SHP77 treated with DMSO at 0.1 percent for 48 hours (cell line): Measurements from ENCODE around the gene AGO1.
A peak's percentile ranks its signal among the peaks of the same experiment; 100 is the strongest.

Experiments
- DNase-seq: peaks from one replicate; lab custom pipeline; 2025; lab: John Stamatoyannopoulos, UW

AGO1 gene

DNA sequence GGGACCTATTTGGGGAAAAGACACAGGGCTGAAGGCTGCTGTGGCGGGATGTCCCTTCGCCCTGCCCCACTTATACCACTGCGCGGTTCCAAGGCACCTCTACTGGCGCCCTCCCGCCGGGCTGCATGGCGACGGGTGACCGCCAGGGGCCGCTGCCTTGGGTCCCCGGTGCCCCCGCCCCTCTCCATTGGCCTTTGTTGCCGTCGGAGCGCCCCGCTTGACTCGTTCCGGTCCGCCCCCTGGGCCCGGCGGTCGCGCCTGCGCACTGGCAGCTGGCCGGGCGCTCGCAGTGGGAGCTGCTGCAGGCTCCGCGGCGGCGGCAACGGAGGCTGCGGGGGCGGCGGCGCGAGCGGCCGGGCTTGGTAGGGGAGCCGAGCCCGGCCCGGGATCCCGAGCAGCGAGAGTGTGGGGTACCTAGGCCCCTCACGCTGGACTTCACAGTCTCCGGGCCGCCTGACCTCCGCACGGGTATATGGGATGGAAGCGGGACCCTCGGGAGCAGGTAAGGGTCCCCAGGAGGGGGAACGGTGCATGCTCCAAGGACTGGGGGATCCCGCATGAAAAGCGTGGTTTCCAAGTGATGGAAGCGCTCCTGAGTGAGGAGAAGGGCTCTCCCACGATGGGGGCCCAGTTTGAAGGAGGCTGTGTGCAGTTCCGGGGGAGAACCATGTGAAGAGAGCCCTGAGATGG is at the start of gene AGO1:
TSS of gene AGO1 (plus strand) at position 265 of the 690 bp plus-strand sequence. CDS start at position 478, 213 bp downstream.
- peak; percentile 68 for DNase-seq

DNA sequence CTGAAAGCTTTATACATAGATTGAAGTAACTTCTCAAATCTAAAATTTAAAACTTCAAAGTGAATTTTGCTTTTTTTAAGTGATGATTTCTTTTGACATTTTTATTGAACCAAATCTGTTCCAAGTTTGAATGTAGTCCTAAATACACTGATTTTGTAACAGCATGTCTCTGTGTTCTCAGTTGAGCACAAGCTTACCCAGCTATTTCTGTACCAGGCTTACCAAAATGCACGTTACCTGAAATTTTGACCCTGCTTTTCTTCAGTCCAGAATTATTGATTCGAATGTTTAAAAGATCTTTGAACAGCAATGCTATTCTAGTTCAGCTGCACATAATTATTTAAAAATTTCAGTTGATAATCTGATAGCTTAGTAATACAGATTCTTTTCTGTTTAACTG is 49.6 kb upstream of the AGO1 start:
- DNase-seq, result no peak

DNA sequence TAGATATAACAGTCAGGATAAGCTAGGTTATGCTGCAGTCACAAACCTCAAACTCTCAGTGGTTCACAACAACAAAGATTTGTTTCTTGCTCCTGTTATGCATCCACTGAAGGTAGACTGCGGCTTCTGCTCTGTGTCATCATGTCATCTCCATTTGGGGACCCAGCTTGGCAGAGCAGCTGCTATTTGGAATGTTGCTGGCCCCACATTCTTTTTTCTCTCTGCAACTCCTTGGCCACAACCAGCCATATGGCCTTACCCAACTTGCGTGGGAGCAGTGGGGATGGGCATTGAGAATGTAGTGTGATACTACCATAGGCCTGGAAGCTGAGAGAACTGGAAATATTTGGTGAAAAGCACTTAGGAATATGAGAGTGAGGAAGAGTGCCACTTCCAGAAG is 48.8 kb upstream of the AGO1 start:
- DNase-seq, result no peak

DNA sequence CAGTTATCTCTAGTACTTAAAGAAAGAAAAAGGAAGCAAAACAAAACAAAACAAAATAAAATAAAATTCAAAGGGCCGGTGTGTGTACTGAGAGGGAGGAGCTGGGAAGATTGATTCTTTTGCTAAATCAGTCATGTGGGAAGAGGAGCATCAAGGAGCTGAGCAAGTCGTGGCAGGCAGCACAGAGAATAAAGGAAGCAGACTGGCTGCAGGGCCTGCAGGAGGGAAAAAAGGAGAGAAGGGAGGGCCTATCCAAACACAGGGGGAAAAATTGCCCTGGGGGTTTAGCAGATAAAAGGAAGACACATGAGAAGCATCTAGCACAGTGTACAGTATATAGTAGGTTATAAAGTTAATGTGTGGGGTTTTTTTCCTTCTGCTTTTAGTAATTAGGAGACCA is 47.6 kb upstream of the AGO1 start:
- no peak for DNase-seq

DNA sequence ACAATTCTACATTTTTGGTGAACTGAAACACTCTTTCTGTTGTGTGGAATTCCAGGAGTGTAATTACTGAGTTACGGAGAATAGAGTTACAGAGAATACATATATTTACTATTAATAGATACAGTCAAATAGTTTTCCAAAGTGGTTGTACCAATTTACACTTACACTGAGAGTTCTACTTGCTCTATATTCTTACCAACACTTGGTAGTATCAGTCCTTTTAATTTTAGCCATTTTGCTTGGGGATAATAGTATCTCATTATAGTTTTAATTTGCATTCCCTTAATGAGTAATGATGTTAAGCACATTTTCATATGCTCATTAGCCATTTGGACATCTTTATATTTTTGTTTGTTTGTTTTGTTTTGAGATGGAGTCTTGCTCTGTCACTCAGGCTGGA is 46.3 kb upstream of the AGO1 start:
- DNase-seq, result no peak

DNA sequence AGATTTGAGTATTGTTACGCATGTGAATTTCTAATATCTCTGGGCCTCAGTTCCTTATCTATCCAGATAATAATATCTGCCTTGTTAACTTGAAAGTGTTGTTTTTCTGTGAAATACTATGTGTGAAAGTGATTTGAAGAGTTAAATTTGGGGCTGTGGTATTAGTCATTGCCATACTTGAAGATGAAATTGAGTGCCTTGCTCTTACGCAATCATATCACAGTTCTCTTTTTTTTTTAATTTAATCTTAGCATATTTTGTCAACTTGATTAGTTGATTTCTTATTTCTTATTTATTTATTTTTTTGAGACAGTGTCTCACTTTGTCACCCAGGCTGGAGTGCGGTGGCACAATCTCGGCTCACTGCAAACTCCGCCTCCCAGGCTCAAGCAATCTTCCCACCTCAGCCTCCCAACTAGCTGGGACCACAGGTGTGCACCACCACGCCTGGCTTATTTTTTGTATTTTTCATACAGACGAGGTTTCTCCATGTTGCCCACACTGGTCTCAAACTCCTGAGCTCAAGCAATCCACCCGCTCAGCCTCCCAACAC is 44.2 kb upstream of the AGO1 start:
- no peak for DNase-seq

DNA sequence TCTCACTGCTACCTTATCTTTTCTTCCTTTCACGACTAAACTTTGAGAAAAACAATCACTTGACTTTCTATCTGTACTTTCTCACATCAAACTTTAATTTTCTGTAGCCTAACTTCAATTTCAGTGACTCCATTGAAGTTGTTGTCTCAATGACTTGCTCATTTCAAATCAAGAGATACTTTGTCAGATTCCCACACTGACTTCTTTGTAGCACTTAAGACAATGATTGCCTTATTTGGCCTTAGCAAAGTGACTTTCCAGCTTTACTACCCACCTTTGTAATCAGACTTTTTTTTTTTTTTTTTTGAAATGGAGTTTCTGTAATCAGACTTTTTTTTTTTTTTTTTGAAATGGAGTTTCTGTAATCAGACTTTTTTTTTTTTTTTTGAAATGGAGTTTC is 38.2 kb upstream of the AGO1 start:
- DNase-seq, result no peak

DNA sequence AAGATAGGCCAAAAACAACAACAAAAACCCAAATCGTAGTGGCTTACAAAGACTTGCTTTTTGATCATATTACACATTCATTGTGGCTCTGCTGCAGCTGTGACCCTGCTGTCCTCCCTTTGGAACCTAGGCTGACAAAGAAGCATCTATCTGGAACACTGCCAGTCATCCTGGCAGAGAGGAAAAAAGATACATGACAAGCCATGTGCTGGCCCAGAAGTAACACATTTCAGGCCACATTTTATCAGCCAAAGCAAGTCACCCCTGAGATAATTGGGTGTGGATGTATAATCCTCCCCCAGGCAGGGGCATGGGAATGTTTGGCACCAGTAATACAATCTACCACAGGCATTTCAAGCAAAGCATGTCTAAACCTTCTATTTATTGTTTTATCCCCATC is 37.2 kb upstream of the AGO1 start:
- DNase-seq, result no peak

DNA sequence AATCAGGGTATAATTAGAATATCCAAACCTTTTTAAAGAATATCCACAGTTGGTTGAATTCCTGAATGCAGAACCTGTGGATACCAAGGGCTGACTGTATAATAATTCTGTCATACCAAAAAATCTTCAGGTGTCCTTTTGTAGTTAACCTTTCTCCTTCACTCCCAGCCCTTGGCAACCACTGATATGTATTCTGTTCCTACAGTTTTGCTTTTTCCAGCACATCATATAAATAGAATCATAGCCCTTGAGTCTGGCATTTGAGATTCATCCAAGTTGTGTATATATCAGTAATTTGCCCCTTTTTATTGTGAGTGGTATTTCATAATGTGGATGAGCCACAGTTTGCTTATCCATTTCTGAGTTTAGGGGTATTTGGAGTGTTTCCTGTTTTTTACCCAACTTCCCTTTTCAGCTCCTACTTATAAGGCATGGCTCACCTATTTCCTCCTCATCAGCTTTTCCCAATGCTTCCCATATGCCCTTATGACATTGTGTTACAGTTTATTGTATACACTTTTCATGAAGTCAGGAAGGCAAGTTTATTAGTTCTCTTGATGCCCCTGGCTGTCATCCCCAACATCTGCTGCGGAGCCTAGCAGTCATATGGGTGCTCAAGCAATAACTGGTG is 35.0 kb upstream of the AGO1 start:
- no peak for DNase-seq

DNA sequence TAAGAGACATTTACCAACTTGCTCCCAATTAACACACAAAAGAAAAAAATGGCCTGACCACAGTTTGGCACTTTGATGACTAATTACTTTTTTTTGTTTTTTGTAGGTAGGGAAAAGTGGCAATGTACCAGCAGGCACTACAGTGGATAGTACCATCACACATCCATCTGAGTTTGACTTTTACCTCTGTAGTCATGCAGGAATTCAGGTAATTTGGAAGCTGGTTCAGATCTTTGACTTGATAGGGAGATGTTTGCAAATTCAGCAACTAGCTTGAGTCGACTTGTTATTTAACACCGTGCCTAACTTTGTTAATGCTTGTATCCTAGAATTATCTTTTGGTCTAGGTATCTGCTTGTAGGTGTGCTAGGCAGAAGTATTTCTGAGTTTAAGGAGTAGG is 33.0 kb upstream of the AGO1 start:
- no peak for DNase-seq

DNA sequence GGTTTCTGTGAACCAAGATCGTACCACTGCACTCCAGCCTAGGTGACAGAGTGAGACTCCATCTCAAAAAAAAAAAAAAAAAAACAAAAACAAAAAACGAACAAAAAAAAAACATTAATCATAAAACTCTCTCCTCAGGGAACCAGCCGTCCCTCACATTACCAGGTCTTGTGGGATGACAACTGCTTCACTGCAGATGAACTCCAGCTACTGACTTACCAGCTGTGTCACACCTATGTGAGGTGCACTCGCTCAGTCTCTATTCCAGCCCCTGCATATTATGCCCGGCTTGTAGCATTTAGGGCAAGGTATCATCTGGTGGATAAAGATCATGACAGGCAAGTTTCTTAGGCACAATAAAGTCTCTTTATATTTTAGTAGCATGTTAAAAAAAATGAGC is 32.3 kb upstream of the AGO1 start:
- no peak for DNase-seq

DNA sequence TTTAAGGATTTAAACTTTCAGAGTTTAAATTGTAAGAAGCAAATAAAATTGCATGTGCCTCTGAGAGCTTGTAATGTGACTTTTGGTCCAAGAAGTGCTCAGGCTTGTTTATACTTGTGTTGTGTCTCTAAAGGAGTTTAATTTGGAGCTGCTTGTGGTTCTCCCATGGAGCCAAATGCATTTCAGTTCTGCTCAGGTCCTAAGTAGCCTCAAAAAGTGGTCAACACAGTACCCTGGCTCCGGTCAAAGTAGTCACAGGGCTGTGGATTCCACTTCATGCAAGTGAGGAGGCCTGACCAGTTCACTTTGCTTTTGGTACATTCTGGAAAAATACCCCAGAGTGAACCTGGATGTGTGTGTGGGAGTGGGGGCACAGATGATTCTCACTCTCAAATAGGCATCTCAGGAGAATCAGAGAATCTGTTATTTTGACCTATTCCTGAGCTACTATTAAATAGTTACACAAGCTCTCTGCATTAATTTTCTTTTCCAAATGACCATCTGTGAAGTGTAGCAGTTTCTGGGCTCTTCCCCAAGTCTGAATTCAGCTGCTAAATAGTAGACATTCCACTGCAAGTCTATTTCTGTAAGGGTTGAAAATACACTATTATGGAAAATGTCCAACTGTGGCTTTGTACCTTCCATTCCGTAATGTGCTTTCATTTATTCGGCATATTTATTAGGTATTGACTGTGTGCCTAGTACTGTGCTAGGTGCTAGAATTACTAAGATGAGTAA is 31.7 kb upstream of the AGO1 start:
- no peak for DNase-seq

DNA sequence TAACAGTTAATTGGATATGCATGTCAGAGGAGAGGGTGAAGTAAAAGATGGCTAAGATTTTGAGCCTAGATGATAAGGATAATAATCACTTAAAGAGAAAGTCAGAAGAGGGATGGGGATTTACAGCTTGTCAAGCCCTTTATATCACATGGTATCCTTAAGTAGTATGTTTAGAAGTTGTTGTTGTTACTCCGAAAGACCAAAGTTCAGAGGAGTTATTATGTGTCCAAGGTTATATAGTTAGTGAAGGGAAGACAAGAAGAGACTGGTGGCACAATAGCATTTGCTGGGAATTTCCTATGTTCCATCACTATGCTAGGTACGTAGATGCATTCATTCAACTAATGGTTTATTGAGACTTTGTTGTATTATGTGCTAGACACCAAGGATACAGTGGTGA is 30.8 kb upstream of the AGO1 start:
- DNase-seq, result no peak

DNA sequence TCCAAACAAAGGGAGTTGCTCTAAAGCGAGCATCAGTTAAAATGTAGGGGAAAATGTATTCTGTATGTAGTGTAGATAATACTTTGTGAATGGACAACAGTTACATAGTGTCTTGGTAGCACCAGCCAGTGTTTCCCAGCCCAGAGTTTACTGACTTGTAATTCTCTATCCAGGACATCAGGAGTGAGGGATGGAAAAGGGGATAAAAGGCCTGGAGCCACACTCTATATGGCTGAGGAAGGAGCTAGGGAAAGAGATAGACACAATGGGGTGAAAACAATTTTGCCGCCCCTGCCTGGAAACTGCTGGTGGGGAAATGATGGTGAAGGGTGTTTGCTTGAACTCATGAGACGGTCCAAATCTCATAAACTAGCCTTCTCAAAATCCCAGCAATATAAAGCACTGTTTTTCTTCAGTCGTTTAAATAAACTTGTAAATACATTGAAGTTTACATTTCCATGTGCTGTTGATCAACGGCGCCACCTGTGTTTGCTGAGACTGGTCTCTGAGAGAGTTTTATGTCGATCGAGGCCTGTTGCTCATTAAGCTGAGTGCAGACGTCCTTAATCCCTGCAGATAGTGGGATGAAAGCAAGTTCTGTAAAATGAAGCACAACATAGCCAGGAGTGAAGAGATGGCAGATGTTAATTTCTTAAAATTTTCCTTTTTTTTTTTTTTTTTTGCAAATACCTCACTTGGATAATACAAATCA is 27.9 kb upstream of the AGO1 start:
- DNase-seq, result peak; percentile 27

DNA sequence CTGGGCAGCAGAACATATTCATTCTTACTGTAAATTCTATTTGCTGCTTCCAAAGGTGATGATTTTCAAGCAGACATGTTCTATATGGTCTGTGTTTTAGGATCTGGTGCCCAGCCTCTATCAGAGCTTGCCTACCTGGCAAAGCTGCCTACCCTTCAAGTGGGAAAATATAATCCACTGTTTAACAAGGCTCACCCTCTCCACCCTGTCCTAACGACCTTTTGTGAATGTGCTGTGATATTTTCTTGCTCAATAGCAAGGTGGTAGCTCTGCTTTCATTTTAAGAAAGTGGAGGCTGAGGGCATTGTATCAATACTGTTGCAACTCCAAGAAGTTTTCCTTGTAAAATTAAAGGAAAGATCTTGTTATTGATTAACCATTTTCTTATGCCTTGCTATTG is 26.0 kb upstream of the AGO1 start:
- DNase-seq, result no peak

DNA sequence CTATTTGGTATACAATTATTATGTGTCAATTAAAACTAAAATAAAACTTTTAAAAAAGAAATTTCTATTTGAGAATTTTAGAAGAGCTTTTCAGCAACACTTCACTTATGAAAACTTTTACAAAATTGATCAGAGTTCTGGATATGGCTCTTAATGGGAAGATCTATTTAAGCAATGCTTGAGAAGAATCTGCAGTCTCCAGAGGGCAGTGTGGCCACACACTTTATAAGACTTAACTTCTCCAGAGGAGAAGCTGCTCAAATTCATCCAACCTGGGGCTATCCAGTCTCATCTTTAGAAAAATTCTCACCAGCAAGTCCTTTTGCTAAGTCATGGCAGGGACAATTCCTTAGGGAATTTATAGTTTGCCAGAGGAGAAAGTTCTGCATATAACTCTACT is 25.2 kb upstream of the AGO1 start:
- DNase-seq, result peak; percentile 2

DNA sequence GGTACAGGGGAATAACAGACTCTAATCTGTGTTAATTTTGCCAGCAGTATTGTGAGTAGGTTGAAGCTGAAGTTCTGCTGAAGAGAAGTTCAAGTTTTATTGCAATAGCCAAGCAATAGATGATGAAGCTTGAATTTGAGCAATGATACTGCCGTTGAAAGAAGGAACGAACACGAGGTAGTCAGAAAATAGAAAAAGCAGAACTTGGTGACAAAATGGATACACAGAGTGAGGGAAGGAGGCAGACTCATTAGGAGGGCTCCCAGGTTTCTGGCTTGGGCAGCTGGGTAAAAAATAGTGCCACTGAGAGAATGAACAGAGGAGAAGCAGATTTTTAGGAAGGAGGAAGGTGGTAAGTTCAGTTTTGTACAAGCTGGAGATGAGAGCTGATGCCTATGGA is 22.3 kb upstream of the AGO1 start:
- DNase-seq, result no peak

DNA sequence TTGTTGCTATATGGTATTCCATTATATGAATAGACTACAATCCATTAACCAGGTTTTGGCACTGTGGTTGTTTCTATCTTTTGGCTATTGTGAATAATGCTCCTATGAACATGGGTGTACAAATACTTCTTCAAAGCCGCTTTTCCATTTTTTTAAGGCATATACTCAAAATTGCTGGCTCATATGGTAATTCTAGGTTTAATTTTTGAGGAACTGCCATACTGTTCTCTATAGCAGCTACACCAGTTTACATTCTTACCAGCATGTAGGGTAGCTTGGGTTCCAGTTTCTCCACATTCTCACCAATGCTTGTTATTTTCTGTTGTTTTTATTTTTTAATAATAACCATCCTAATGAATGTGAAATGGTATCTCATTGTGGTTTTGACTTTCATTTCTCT is 19.9 kb upstream of the AGO1 start:
- DNase-seq, result no peak

DNA sequence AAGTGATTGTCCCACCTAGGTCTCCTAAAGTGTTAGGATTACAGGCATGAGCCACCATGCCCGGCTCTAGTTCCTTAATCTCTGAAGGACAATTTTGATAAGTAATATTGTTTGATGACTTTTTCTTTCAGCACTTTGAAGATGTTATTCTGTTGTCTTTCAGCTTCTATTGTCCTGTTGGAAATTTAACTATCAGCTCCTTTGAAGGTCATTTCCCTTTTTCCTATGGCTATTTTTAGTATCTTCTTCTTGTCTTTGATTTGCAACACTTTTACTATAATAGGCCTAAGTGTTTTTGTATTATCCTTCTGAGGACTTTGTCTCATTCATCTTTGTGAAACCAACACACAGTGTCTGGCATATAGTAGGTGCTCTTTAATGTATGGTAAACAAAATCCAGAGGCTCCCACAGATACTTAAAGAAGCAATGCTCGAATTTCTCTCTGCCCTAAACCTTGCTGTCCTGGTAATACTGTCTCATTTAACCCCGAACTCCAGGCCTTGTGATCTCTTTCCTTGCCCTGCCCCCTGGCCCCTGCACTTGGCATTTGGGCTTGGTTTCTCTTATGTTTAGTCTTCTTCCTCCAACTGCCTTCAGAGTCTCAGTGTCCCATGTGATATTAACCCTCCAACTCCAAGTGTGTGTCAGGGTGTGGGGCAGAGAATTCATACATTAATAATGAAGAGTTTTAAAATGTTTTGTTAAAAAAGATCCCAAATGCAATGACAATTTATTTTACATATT is 19.0 kb upstream of the AGO1 start:
- no peak for DNase-seq

DNA sequence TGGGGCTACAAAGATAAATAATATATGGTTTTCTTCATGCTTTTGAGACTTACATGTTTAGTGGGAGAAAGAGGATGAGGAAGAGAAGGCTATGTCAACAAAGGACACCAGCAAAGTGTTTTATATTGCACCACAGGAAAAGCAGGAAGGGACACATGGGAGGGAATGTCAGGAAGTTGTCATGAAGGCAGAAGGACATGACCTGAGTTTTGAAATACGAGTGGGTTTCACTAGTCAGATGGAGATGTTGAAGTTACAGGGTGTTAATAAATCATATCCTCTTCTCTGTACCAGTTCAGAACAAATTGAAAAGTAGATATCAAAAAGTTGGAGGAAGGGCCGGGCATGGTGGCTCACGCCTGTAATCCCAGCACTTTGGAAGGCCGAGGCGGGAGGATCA is 18.2 kb upstream of the AGO1 start:
- no peak for DNase-seq

DNA sequence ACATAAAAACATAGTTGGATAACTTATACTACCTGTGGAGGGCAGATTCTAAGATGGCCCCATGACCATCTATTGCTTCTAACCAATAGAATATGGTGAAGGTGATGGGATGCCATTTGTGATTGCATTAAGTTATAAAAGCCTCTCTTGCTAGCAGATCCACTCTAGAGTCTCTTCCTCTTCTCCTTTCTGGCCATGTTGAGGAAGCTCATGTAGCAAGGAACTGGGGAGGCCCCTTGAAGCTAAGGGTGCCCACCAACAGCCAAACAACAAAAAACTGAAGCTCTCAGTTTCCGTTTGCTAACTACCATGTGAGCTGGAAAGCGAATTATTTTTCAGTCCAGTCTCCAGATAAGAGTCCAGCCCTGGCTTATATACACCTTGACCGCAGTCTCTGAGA is 16.0 kb upstream of the AGO1 start:
- no peak for DNase-seq
